Fibroblast of skin of right biceps (primary cell): Measurements from ENCODE around the gene PLEKHA6.

Experiments used
- DNase-seq: peaks from one replicate; pipeline ENCODE4 v3.0.0-alpha.2; 2013

PLEKHA6 gene

GRCh38 chr1:204203206-204203767 is 156.4 kb downstream of the PLEKHA6 start:
- no peak for DNase-seq

DNA sequence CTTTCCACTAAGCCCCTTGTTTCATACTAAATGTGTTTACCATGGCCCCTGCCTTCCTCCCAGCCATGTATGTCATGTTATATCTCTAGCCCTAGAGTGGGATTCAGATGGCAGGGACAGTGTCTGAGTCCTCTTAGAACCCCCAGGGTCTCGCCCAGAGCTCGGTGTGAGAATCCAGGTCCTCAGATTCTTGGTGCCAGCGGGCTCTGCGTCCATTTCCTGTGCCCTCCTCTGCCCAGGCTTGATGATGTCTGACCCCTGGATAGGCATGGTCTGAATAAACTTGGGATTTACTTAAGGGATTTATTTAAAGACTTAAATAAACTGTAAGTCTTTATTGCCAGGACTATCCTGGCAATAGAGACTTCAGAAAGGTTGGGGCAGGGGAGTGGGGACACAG is 157.2 kb downstream of the PLEKHA6 start:
- no peak for DNase-seq

DNA sequence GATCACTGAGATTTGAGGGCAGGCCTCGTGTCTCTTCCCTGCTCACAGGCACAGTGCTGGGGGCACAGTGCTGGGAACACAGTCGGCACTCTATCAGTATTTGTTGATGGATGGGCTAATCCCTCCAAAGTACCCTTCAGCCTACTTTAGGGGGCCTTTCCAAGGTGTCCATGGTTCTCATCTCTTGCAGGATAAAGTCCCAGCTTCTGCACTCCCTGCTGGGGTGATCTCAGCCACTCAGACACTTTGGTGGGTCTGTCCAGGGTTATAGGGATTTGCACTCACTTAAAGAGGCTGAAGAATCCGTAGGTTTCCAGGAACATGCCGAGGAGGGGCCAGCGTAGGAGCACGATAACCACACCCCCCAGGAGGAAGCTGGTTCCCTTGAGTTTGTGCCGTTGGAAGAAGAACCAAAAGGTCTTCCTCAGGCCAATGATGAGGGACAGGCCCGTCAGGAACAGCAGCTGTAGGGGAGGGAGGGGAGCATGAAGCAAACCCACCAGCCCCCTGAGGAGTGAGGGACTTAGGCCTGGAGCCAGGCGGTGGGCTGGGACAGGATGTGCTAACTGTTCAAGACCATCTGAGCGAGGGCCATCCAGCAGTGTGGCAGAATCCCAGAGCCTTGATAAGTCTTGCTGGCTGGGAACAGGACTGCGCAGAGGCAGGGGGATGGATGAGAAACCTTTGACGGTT is 158.2 kb downstream of the PLEKHA6 start:
- DNase-seq = no peak

DNA sequence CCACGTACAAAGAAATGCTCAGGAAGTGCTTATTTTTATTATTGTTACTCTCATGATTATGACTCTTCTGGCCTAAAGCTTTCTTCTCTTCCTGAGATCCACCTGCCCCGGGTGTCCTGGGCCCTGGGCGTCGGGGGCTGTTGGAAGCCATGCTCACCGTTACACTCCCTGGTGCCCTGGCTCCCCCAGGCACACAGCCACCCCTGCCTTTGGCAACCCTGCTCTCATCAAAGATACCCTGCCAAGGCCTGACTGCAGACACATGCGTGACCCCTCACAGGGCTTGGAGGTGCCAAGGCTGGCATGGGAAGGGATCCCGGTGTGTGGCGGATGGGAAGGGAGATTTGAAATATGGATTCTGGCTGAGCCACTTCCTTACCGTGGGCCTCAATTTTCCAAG is 160.2 kb downstream of the PLEKHA6 start:
- DNase-seq = no peak

- DNase-seq = peak; percentile 87
These were observed 161.1 kb downstream of the PLEKHA6 start for GRCh38 chr1:204198348-204199340.

DNA sequence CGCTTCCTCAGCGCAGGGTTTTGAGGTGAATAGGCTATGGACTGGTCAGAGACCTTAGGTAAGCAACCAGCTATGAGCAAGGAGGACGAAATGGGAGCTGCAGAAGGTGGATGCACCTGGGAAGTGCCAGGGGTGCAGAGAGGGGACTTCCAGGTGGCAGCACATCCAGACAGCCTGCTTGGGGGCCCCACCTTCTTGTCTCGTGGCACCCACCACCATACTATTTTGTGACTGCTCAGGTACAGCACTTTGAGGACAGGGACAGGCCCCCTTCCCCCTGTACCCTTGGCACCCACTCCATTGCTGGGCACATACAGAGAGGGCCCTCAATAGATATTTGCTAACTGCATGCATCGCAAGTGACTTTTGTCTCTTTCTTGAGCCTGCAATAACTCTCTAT is 162.7 kb downstream of the PLEKHA6 start:
- no peak for DNase-seq

GRCh38 chr1:204196068-204196795 is 163.5 kb downstream of the PLEKHA6 start, which contains the start of gene KISS1:
KISS1 (minus strand) TSS chr1:204196491; CDS start chr1:204192876, 3,615 bp downstream.
- no peak for DNase-seq

DNA sequence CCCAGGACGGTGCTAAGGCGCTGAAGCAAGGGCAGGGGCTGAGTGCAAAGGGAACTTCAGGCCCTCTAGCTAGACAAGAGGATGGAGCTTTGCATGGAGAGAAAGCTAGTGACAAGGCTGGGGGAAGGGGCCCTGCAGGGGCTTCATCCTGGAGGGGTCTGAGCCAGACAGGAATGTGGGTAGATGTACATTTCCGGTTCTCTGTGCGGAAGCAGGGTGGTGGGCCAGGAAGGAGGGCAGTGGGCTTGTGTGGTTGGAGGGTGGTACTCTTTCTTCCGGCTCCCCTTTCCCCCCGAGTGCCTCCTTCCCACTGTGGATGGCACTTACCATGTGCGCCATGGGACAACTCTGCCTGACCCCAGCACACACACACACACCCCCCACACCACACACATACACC is 165.0 kb downstream of the PLEKHA6 start:
- no peak for DNase-seq

DNA sequence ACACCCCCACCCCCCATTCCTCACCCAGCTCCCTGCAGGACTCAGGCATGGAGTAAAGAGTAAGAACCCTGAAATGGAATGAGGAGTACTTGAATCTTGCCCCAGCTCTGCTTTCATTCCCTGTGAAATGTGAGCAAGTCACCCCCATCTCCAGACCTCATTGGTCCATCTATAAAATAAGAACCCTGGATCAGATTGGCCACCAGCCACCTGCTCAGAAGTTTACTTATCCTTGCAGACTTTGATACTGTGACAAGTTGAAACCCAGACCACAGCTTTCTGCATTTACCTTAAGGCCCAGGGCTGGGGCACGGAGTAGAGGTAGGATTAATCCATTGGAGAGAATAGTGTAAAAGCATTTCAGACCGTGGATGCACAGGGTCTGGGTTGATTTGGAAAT is 165.6 kb downstream of the PLEKHA6 start:
- no peak for DNase-seq

DNA sequence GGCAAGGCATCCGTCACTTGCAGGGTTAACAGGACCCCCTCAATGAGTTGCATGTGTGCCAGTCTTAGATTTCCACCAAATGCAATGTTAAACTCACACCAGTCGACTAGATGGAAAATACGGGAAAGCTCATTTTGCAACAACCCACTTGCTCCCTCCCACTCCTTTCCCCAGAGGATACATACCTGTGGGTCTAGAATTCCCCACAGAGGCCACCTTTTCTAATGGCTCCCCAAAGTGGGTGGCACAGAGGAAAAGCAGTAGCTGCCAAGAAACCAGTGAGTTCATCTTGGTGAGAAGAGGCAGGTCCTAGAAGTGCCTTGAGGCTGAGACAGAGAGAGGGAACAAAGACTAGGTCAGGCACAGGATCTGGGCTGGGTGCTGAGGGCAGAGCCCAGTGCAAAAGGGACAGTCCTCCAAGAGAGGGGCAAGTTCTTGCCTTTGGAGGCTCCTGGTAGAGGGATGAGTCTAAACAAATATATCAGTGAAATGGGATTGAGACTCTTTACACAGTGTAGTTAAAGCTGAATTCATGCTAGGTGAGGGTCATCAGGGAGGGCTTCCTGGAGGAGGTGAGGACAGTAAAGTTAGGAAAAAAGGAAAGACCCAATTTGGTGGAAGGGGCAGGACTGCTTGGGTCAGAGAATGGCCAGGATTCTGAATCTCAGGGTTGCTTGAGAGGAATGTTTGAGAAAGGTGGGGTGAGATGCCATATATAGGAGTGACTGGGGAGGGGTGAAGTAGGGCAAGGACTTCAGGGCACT is 167.0 kb downstream of the PLEKHA6 start:
- peak; percentile 29 for DNase-seq

DNA sequence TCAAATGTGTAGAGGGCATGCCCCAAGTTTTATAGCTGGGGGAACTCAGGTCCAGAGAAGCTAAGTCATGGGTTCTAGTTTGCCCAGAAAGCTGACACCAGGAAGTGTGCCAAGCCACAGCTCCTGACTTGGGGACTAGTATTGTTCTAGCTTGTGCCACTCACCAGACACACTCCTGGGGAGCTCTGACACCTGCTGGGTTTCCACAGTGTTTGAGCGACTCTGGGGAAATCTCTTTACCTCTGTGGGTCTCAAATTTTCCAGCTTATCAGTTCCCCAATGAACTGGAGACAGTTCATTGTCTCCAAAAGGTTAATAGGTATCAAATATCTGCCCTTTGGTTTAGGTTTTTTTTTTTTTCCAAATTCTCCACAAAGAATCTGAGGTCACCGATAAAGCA is 167.7 kb downstream of the PLEKHA6 start:
- DNase-seq = no peak

- no peak for DNase-seq
These were observed 168.3 kb downstream of the PLEKHA6 start for GRCh38 chr1:204191456-204191855.

GRCh38 chr1:204190212-204191211 is 169.2 kb downstream of the PLEKHA6 start:
- DNase-seq = peak; percentile 65

DNA sequence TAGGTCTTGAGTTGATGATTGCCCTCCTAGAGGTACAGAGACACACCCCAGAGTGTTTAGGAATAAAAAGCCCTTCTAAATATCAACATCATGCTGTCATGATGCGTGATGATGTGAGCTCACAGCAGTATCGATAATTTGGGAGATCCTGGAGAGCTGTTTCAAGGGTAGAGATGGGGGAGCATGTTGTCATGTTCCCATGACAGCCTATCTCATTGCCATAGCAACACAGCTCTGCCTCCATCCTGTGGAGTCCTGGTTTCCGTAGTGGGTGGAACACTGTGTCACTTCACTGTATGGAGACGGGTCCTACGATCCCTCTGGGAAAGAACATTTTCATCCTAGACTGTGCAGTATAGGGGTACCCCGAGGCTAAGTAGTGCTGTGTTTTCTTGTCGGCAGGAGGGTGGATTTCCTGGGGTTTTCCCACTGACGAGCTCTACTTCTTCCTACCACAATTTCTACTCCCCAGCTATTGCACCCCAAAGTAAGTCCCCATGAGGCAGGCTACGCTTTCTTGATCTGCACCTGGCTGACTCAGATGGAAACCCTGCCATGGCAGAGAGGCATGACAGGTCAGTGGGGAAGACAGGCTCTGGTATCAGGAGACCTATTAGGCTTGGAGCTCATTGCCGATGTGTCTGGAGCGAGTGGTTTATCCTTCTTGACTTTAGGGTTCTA is 170.6 kb downstream of the PLEKHA6 start:
- DNase-seq = no peak

DNA sequence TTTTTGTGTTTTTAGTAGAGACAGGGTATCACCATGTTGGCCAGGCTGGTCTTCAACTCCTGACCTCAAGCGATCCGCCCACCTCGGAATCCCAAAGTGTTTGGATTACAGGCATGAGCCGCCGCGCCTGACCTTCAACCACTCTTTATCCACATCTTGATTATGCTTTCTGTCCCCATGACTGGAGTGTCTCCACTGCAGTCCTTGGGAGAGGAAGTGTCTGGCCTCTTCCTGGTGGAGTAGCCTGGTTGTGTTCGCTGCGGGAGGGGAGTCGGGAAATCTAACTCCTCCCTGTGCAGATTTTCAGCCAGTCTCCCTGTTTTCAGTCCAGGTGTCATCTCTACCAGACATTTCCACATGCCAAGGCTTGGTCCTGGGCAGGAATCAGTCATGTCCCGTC is 173.1 kb downstream of the PLEKHA6 start:
- no peak for DNase-seq

- no peak for DNase-seq
These were observed 178.6 kb downstream of the PLEKHA6 start for GRCh38 chr1:204181116-204181515.

- no peak for DNase-seq
These were observed 179.6 kb downstream of the PLEKHA6 start for GRCh38 chr1:204180133-204180532.

DNA sequence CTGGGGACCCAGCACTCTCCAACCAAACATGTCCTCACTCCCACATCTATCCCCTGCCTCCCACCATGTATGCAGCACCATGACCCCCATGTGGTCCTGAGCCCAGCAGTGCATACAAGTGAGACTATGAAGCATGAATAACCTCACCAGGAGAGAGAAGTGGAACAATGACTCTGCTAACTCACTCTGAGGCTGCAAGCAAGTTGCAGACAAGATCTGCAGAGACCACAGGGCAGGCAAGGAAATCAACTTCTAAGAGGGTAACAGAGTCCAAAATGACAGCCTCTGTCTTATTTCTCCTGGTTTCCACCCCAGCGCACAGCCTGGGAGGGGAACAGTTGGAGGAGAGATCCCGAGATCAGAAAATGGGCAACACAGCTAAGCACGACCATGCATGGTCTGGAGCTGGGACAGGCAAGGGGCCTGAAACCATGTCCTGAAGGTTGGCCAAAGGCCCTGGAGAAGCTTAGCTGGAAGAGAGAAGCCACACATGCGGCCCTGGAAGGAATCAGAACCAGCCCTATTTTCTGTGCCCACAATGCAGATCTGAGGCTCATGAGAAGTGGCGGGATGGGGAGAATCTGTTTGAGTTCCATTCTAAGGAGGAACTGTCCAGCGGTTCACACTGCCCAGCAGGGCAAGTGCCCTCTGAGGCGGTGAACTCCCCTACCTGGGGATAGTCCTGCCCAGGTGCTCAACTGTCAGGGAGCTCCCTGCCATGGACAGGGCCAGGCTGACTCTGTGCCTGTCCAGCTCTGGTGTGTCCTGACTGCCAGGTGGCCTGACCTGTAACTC is 181.0 kb downstream of the PLEKHA6 start:
- no peak for DNase-seq

- no peak for DNase-seq
These were observed 182.6 kb downstream of the PLEKHA6 start for GRCh38 chr1:204177133-204177532.
